SK-N-SH (cell line): ENCODE results near the gene STKLD1.
A peak's percentile ranks its signal among the peaks of the same experiment; 100 is the strongest.

Experiments used
- CTCF ChIP-seq: fragments of 200-600 bp; sonication (generic); IDR thresholded peaks from 2 replicates; pipeline ENCODE4 v1.6.1; 2017; ENCODE audit warnings: antibody characterized with exemption, mild to moderate bottlenecking, moderate library complexity
- FOXM1 ChIP-seq: IDR thresholded peaks from 2 replicates; pipeline ENCODE4 v1.4.0; 2012; ENCODE audit warnings: low read depth, mild to moderate bottlenecking
- GABPA ChIP-seq: IDR thresholded peaks from 2 replicates; pipeline ENCODE4 v1.4.0; 2012; ENCODE audit warnings: low read depth, mild to moderate bottlenecking
- MXI1 ChIP-seq: IDR thresholded peaks from 2 replicates; pipeline ENCODE4 v1.6.1; 2012; ENCODE audit warnings: mild to moderate bottlenecking, low read depth, low read length, improper control_type of control experiment
- SMC3 ChIP-seq: IDR thresholded peaks from 2 replicates; pipeline ENCODE4 v1.6.1; 2012; ENCODE audit warnings: low read depth, low read length, improper control_type of control experiment

- TF ChIP-seq MXI1 (no peak), CTCF (peak; percentile 40), GABPA (no peak), SMC3 (no peak), FOXM1 (no peak)
Measured at GRCh38 chr9:133396952-133397351, 20.8 kb downstream of the STKLD1 start.
